ENCODE data around the gene COA6.

The COA6 gene

DNA sequence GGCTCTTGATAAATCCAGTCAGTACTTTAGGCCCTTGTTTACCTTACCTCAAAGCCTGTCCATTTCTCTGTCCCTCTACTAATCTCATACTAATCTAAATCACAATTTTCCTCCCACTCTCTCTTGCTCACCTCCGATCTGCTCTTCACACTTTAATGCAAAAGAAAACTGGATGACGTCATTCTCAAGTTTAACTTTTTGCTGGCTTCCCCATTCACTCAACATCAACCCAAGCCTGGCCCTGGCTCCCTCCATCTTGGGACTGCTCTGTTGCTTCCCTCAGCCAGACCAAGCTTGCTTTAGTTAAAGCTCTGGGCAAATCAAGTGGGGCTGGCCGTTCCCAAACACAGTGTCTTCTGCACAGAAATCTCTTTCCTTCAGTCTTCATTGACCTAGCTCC is 29.7 kb downstream of the COA6 start:
- CTCF ChIA-PET = interaction anchor here (1.4 kb wide), 1 partner anchor 9 kb away, joined by 4 read pairs; no protein-coding TSS in a partner anchor
- DNase-seq (ENCODE audit: extremely low spot score) = no peak
- POLR2A ChIA-PET = no interaction called here
- TF ChIP-seq, protein P1, sequence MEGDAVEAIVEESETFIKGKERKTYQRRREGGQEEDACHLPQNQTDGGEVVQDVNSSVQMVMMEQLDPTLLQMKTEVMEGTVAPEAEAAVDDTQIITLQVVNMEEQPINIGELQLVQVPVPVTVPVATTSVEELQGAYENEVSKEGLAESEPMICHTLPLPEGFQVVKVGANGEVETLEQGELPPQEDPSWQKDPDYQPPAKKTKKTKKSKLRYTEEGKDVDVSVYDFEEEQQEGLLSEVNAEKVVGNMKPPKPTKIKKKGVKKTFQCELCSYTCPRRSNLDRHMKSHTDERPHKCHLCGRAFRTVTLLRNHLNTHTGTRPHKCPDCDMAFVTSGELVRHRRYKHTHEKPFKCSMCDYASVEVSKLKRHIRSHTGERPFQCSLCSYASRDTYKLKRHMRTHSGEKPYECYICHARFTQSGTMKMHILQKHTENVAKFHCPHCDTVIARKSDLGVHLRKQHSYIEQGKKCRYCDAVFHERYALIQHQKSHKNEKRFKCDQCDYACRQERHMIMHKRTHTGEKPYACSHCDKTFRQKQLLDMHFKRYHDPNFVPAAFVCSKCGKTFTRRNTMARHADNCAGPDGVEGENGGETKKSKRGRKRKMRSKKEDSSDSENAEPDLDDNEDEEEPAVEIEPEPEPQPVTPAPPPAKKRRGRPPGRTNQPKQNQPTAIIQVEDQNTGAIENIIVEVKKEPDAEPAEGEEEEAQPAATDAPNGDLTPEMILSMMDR (IDR thresholded peaks at IDR 0.05; ENCODE audit: control extremely low read depth, extremely low read depth, low read depth, missing control alignments) = no peak

- no peak for DNase-seq (ENCODE audit: extremely low spot score)
- TF ChIP-seq, protein P1 (IDR thresholded peaks at IDR 0.05; ENCODE audit: control extremely low read depth, extremely low read depth, low read depth, missing control alignments) = no peak
- POLR2A ChIA-PET = no interaction called here
- CTCF ChIA-PET = interaction anchor here (0.9 kb wide), 1 partner anchor 63 kb away, joined by 3 read pairs; no protein-coding TSS in a partner anchor
Observed at GRCh38 chr1:234405676-234406075, 32.4 kb downstream of the COA6 start.

GRCh38 chr1:234406871-234407270 is 33.6 kb downstream of the COA6 start:
- no peak for DNase-seq (ENCODE audit: extremely low spot score)
- TF ChIP-seq, protein P1 (IDR thresholded peaks at IDR 0.05; ENCODE audit: control extremely low read depth, extremely low read depth, low read depth, missing control alignments) = no peak
- ChIA-PET CTCF (interaction anchor here (1.2 kb wide), 1 partner anchor 10 kb away, joined by 3 read pairs; no protein-coding TSS in a partner anchor), POLR2A (no interaction called here)

DNA sequence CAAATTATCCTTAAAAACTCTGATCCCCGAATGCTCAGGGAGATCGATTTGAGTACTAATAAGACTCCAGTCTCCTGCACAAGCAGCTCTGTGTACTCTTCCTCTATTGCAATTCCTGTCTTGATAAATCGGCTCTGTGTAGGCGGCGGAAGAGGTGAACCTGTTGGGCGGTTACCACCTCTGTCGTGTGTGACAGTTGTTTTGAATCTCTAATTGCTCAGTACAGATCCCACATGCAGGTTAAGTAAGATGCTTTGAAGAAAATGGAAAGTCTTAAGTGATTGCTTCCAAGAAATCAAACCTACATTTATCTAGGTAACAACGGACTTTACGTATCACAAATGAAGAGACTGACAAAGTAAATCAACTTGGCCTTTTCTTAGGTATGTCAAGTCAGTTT is 35.5 kb downstream of the COA6 start:
- POLR2A ChIA-PET = no interaction called here
- DNase-seq (ENCODE audit: extremely low spot score) = no peak
- CTCF ChIA-PET = interaction anchor here (1.6 kb wide), 1 partner anchor 14 kb away, joined by 5 read pairs; no protein-coding TSS in a partner anchor
- TF ChIP-seq, protein P1 (IDR thresholded peaks at IDR 0.05; ENCODE audit: control extremely low read depth, extremely low read depth, low read depth, missing control alignments) = no peak

DNA sequence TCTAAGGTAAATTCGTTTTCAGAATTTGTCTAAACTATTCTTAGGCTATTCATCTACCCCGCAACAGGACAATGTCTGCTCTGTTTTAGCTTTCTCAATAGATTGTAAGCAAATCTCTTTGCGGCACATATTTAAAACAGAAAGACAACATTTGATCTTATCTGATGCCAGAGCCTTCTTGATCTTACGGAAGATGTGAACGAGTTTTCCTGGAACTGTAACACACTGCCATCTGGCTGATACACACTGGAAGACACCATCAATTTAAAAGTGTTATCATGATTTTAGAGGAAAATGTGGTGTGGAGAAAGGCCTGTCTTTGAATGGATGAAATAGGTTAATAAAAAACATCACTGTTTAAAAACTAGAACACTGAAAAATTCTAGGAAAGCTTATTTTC is 36.1 kb downstream of the COA6 start:
- CTCF ChIA-PET = interaction anchor here (1.3 kb wide), 1 partner anchor 293 kb away, joined by 3 read pairs; no protein-coding TSS in a partner anchor
- POLR2A ChIA-PET = no interaction called here

GRCh38 chr1:234412830-234413229 is 39.6 kb downstream of the COA6 start:
- POLR2A ChIA-PET = no interaction called here
- TF ChIP-seq, protein P1 (IDR thresholded peaks at IDR 0.05; ENCODE audit: control extremely low read depth, extremely low read depth, low read depth, missing control alignments) = no peak
- no peak for DNase-seq (ENCODE audit: extremely low spot score)
- CTCF ChIA-PET = no interaction called here

More for the DNA sequence above, 36.1 kb downstream of the COA6 start:
- TF ChIP-seq, protein P1 (IDR thresholded peaks at IDR 0.05; ENCODE audit: control extremely low read depth, extremely low read depth, low read depth, missing control alignments) = no peak
- DNase-seq (ENCODE audit: extremely low spot score) = no peak
